Endodermal cell (in vitro differentiated cells): Measurements from ENCODE around the gene GDI2. TPM values are rescaled to one million over a fixed set of nuclear protein-coding genes. Genes with fewer than 3 reads are reported as not detected.

Source experiments
- DNase-seq: peaks from one replicate; pipeline ENCODE4 v3.0.0-alpha.2; 2017
- H3K27ac ChIP-seq: 2 replicates; pipeline ENCODE4 v1.5.1; 2013; ENCODE audit warnings: mild to moderate bottlenecking, low read depth, low read length, moderate library complexity
- H3K27me3 ChIP-seq: 2 replicates; pipeline ENCODE4 v1.6.1; 2013; ENCODE audit warnings: mild to moderate bottlenecking, low read length, moderate library complexity; ENCODE audit not compliant: insufficient read depth, control insufficient read depth, poor library complexity, severe bottlenecking
- H3K36me3 ChIP-seq: 2 replicates; pipeline ENCODE4 v1.7.0; 2013; ENCODE audit warnings: mild to moderate bottlenecking, low read length, moderate library complexity; ENCODE audit not compliant: control insufficient read depth, insufficient read depth
- H3K4me1 ChIP-seq: one replicate; pipeline ENCODE4 v1.7.0; 2013; ENCODE audit warnings: low read length; ENCODE audit not compliant: control insufficient read depth, insufficient read depth
- H3K4me3 ChIP-seq: 2 replicates; pipeline ENCODE4 v1.5.1; 2013; ENCODE audit warnings: mild to moderate bottlenecking, low read length, moderate library complexity
- H3K9ac ChIP-seq: 2 replicates; pipeline ENCODE4 v1.6.1; 2013; ENCODE audit warnings: mild to moderate bottlenecking, low read length, moderate library complexity; ENCODE audit not compliant: poor library complexity, severe bottlenecking; ENCODE audit errors: extremely low read depth
- H3K9me3 ChIP-seq: 2 replicates; pipeline ENCODE4 v1.6.1; 2013; ENCODE audit warnings: mild to moderate bottlenecking, low read length, moderate library complexity; ENCODE audit not compliant: control insufficient read depth
- H3K27ac Mint-ChIP-seq: 2 replicates; pipeline ENCODE4 v1.8.0; 2020; ENCODE audit warnings: mixed read lengths
- H3K27me3 Mint-ChIP-seq: 2 replicates; pipeline ENCODE4 v1.8.0; 2021; ENCODE audit warnings: mild to moderate bottlenecking, mixed read lengths; ENCODE audit not compliant: insufficient read depth
- H3K36me3 Mint-ChIP-seq: 2 replicates; pipeline ENCODE4 v1.8.0; 2020; ENCODE audit warnings: low read depth, mixed read lengths
- H3K4me1 Mint-ChIP-seq: 2 replicates; pipeline ENCODE4 v1.8.0; 2020; ENCODE audit warnings: mixed read lengths
- H3K4me3 Mint-ChIP-seq: 2 replicates; pipeline ENCODE4 v1.8.0; 2020; ENCODE audit warnings: mild to moderate bottlenecking, moderate library complexity, mixed read lengths
- H3K9me3 Mint-ChIP-seq: 2 replicates; pipeline ENCODE4 v1.8.0; 2020; ENCODE audit warnings: mild to moderate bottlenecking, mixed read lengths
- CTCF ChIP-seq: fragments of 200-600 bp; sonication (generic); conservative IDR thresholded peaks from 2 replicates; pipeline ENCODE4 v1.5.0; 2021; ENCODE audit warnings: antibody characterized with exemption, mild to moderate bottlenecking
- WGBS, 2 experiments: methylation state at CpG; one replicate each; pipeline versions ENCODE4 v1.1.5 to v1.1.7; 2013; ENCODE audit warnings: missing lambda C conversion rate in 2 of 2, mixed read lengths in 1 of 2; ENCODE audit not compliant: insufficient coverage in 1 of 2, insufficient read length in 1 of 2; 5-methylcytosine and 5-hydroxymethylcytosine counted together
- total RNA-seq, 2 donors: library from RNA; stranded (reverse); fragmentation: NEBNext Ultra II Directional in 1 of 2; extraction: Animal tissue kit (Norgen Biotek cat#: 25700) in 1 of 2; gene quantifications; 2 replicates in 1 of 2; 3 replicates in 1 of 2; pipeline ENCODE4 v1.2.1, GENCODE V29; 2021

The GDI2 gene
- total RNA-seq, 2 donors from 2014 or later = 299 to 337 TPM

- no peak for TF ChIP-seq CTCF
- no peaks in the 10 kb centered on the region for H3K4me1 ChIP-seq
- H3K4me1 Mint-ChIP-seq = no peaks in the 10 kb centered on the region
- H3K9ac ChIP-seq = no peak overlapping the region
- DNase-seq = no peak
- H3K4me3 ChIP-seq = no peak overlapping the region
- H3K4me3 Mint-ChIP-seq = no peak overlapping the region
- H3K27me3 ChIP-seq = no peaks in the 10 kb centered on the region
- H3K36me3 ChIP-seq = peaks cover 82% of the 10 kb centered on the region
- no peak overlapping the region for H3K27ac Mint-ChIP-seq
- H3K9me3 Mint-ChIP-seq = no peaks in the 10 kb centered on the region
- no peak overlapping the region for H3K27ac ChIP-seq
- no peaks in the 10 kb centered on the region for H3K9me3 ChIP-seq
- WGBS, 2 experiments = 92% methylated on average over 1 of the region's 1 CpG; no CpG with 5 or more reads in 1 of the 2 experiments
- H3K27me3 Mint-ChIP-seq = no peaks in the 10 kb centered on the region
- peaks cover 37% of the 10 kb centered on the region for H3K36me3 Mint-ChIP-seq
These were observed 72.0 kb downstream of the GDI2 start for GRCh38 chr10:5741276-5741675.

GRCh38 chr10:5738427-5738826 is 74.8 kb downstream of the GDI2 start:
- H3K4me3 ChIP-seq = no peak overlapping the region
- H3K27ac ChIP-seq = no peak overlapping the region
- H3K9me3 ChIP-seq = no peaks in the 10 kb centered on the region
- peaks cover 75% of the 10 kb centered on the region for H3K36me3 ChIP-seq
- no peak overlapping the region for H3K27ac Mint-ChIP-seq
- no peak for DNase-seq
- peaks cover 27% of the 10 kb centered on the region for H3K36me3 Mint-ChIP-seq
- H3K9ac ChIP-seq = no peak overlapping the region
- WGBS, 2 experiments = 93 to 94% methylated on average over 2 of the region's 2 CpGs
- no peak overlapping the region for H3K4me3 Mint-ChIP-seq
- no peaks in the 10 kb centered on the region for H3K4me1 ChIP-seq
- H3K9me3 Mint-ChIP-seq = no peaks in the 10 kb centered on the region
- TF ChIP-seq CTCF = no peak
- H3K4me1 Mint-ChIP-seq = no peaks in the 10 kb centered on the region
- no peaks in the 10 kb centered on the region for H3K27me3 ChIP-seq
- H3K27me3 Mint-ChIP-seq = no peaks in the 10 kb centered on the region

- no peak overlapping the region for H3K4me3 ChIP-seq
- no peaks in the 10 kb centered on the region for H3K27me3 ChIP-seq
- Mint-ChIP-seq H3K9me3 (no peaks in the 10 kb centered on the region), H3K27ac (peak overlapping the region; percentile 57), H3K27me3 (no peaks in the 10 kb centered on the region), H3K4me3 (no peak overlapping the region), H3K4me1 (no peaks in the 10 kb centered on the region), H3K36me3 (peaks cover 26% of the 10 kb centered on the region)
- H3K9ac ChIP-seq = no peak overlapping the region
- 71% methylated on average over 5 of the region's 5 CpGs; no CpG with 5 or more reads in 1 of the 2 experiments for WGBS, 2 experiments
- peak; percentile 76 for DNase-seq
- no peak overlapping the region for H3K27ac ChIP-seq
- peaks cover 71% of the 10 kb centered on the region for H3K36me3 ChIP-seq
- peak; percentile 66 for TF ChIP-seq CTCF
- no peaks in the 10 kb centered on the region for H3K9me3 ChIP-seq
- H3K4me1 ChIP-seq = no peaks in the 10 kb centered on the region
These were observed 75.9 kb downstream of the GDI2 start for GRCh38 chr10:5737352-5737751.
